Activated T-helper 2 cell treated with anti-CD3 and anti-CD28 coated beads, Interferon-gamma antibody, Interleukin-2, Interleukin-4, amounts not matched to agents 10 μg/mL and 5 μg/mL and 100 μg/mL, durations not matched to agents 14 hours and 24 hours and 36 hours (primary cell): ENCODE data around the gene PDGFC. TPM values are rescaled to one million over a fixed set of nuclear protein-coding genes. Genes with fewer than 3 reads are reported as not detected.
"Not testable (repeated sequence)": the region's sequence is repeated elsewhere in the genome, so short reads cannot be mapped to it uniquely, and the experiment has no call there.

ENCODE experiments used
- DNase-seq: peaks from one replicate; pipeline ENCODE4 v3.0.0; 2021; ENCODE audit warnings: low spot score
- H3K27ac Mint-ChIP-seq: one replicate; pipeline ENCODE4 v1.8.0; 2021; ENCODE audit warnings: mixed read lengths
- H3K27me3 Mint-ChIP-seq: one replicate; pipeline ENCODE4 v1.8.0; 2021; ENCODE audit warnings: low read depth, mixed read lengths
- H3K36me3 Mint-ChIP-seq: one replicate; pipeline ENCODE4 v1.8.0; 2021; ENCODE audit warnings: low read depth, mixed read lengths
- H3K4me1 Mint-ChIP-seq: one replicate; pipeline ENCODE4 v1.8.0; 2021; ENCODE audit warnings: low read depth, mixed read lengths
- H3K4me3 Mint-ChIP-seq: one replicate; pipeline ENCODE4 v1.8.0; 2021; ENCODE audit warnings: low read depth, mild to moderate bottlenecking, moderate library complexity, mixed read lengths
- H3K9me3 Mint-ChIP-seq: one replicate; pipeline ENCODE4 v1.8.0; 2021; ENCODE audit warnings: mixed read lengths
- intact Hi-C: fragments of 100-400 bp; cut with micrococcal nuclease; formaldehyde crosslinking; loops from one replicate; pipeline ENCODE4 v1.15.1; 2023
- total RNA-seq: library from RNA; stranded (reverse); gene quantifications from 2 replicates; pipeline ENCODE4 v1.2.3, GENCODE V29; 2022

The PDGFC gene
- total RNA-seq, 1 donor from 2014 or later = not detected

- Mint-ChIP-seq H3K36me3 (no peaks in the 10 kb centered on the region), H3K4me1 (no peaks in the 10 kb centered on the region), H3K4me3 (no peak overlapping the region), H3K9me3 (no peaks in the 10 kb centered on the region), H3K27ac (no peak overlapping the region), H3K27me3 (no peaks in the 10 kb centered on the region)
- DNase-seq = no peak
- intact Hi-C loops = no loop called here
Observed at GRCh38 chr4:156870861-156871260, 100.7 kb downstream of the PDGFC start.

- Mint-ChIP-seq H3K27me3 (no peaks in the 10 kb centered on the region), H3K4me1 (no peaks in the 10 kb centered on the region), H3K4me3 (no peak overlapping the region), H3K27ac (no peak overlapping the region), H3K36me3 (no peaks in the 10 kb centered on the region), H3K9me3 (no peaks in the 10 kb centered on the region)
- intact Hi-C loops = no loop called here
- DNase-seq = no peak
Observed at GRCh38 chr4:156870131-156870530, 101.5 kb downstream of the PDGFC start.

GRCh38 chr4:156866088-156866487 lies 105.5 kb downstream of the PDGFC start:
- DNase-seq, H3K9me3 Mint-ChIP-seq, H3K27ac Mint-ChIP-seq, H3K36me3 Mint-ChIP-seq, H3K4me1 Mint-ChIP-seq, H3K27me3 Mint-ChIP-seq, H3K4me3 Mint-ChIP-seq, intact Hi-C loops: not testable (repeated sequence)

- Mint-ChIP-seq H3K27ac (no peak overlapping the region), H3K4me3 (no peak overlapping the region), H3K9me3 (no peaks in the 10 kb centered on the region), H3K36me3 (no peaks in the 10 kb centered on the region), H3K27me3 (no peaks in the 10 kb centered on the region), H3K4me1 (no peaks in the 10 kb centered on the region)
- intact Hi-C loops = no loop called here
- no peak for DNase-seq
Observed at GRCh38 chr4:156865451-156865850, 106.1 kb downstream of the PDGFC start.

GRCh38 chr4:156858071-156858470 lies 113.5 kb downstream of the PDGFC start:
- intact Hi-C loops = no loop called here
- no peak for DNase-seq
- H3K36me3 Mint-ChIP-seq = no peaks in the 10 kb centered on the region
- no peaks in the 10 kb centered on the region for H3K4me1 Mint-ChIP-seq
- H3K27ac Mint-ChIP-seq = no peak overlapping the region
- H3K9me3 Mint-ChIP-seq = no peaks in the 10 kb centered on the region
- H3K27me3 Mint-ChIP-seq = no peaks in the 10 kb centered on the region
- no peak overlapping the region for H3K4me3 Mint-ChIP-seq

GRCh38 chr4:156838761-156839160 lies 132.8 kb downstream of the PDGFC start:
- Mint-ChIP-seq H3K9me3 (peaks cover 31% of the 10 kb centered on the region), H3K4me3 (no peak overlapping the region), H3K4me1 (no peaks in the 10 kb centered on the region), H3K27ac (no peak overlapping the region), H3K36me3 (no peaks in the 10 kb centered on the region), H3K27me3 (no peaks in the 10 kb centered on the region)
- no peak for DNase-seq
- intact Hi-C loops = no loop called here

GRCh38 chr4:156837625-156838345 lies 133.8 kb downstream of the PDGFC start:
- Mint-ChIP-seq H3K27me3 (no peaks in the 10 kb centered on the region), H3K27ac (no peak overlapping the region), H3K9me3 (peaks cover 29% of the 10 kb centered on the region), H3K4me1 (no peaks in the 10 kb centered on the region), H3K4me3 (no peak overlapping the region), H3K36me3 (no peaks in the 10 kb centered on the region)
- no peak for DNase-seq
- intact Hi-C loops = no loop called here

- Mint-ChIP-seq H3K4me1 (no peaks in the 10 kb centered on the region), H3K9me3 (peaks cover 4% of the 10 kb centered on the region), H3K36me3 (no peaks in the 10 kb centered on the region), H3K27ac (no peak overlapping the region), H3K27me3 (no peaks in the 10 kb centered on the region), H3K4me3 (no peak overlapping the region)
- intact Hi-C loops = no loop called here
- no peak for DNase-seq
Observed at GRCh38 chr4:156832886-156833285, 138.7 kb downstream of the PDGFC start.

- no peak overlapping the region for H3K27ac Mint-ChIP-seq
- no peaks in the 10 kb centered on the region for H3K9me3 Mint-ChIP-seq
- H3K36me3 Mint-ChIP-seq = no peaks in the 10 kb centered on the region
- no peaks in the 10 kb centered on the region for H3K27me3 Mint-ChIP-seq
- intact Hi-C loops = no loop called here
- no peaks in the 10 kb centered on the region for H3K4me1 Mint-ChIP-seq
- DNase-seq = no peak
- H3K4me3 Mint-ChIP-seq = no peak overlapping the region
Observed at GRCh38 chr4:156830351-156830750, 141.2 kb downstream of the PDGFC start.

- no peak for DNase-seq
- no peaks in the 10 kb centered on the region for H3K4me1 Mint-ChIP-seq
- no peak overlapping the region for H3K27ac Mint-ChIP-seq
- intact Hi-C loops = no loop called here
- no peaks in the 10 kb centered on the region for H3K36me3 Mint-ChIP-seq
- no peaks in the 10 kb centered on the region for H3K9me3 Mint-ChIP-seq
- no peak overlapping the region for H3K4me3 Mint-ChIP-seq
- no peaks in the 10 kb centered on the region for H3K27me3 Mint-ChIP-seq
Observed at GRCh38 chr4:156829201-156829873, 142.3 kb downstream of the PDGFC start.

GRCh38 chr4:156827519-156827918 lies 144.1 kb downstream of the PDGFC start:
- DNase-seq = no peak
- H3K27ac Mint-ChIP-seq = no peak overlapping the region
- H3K4me1 Mint-ChIP-seq = no peaks in the 10 kb centered on the region
- no peaks in the 10 kb centered on the region for H3K36me3 Mint-ChIP-seq
- no peak overlapping the region for H3K4me3 Mint-ChIP-seq
- no peaks in the 10 kb centered on the region for H3K27me3 Mint-ChIP-seq
- no peaks in the 10 kb centered on the region for H3K9me3 Mint-ChIP-seq
- intact Hi-C loops = no loop called here

- H3K4me1 Mint-ChIP-seq = no peaks in the 10 kb centered on the region
- intact Hi-C loops = no loop called here
- no peaks in the 10 kb centered on the region for H3K36me3 Mint-ChIP-seq
- H3K9me3 Mint-ChIP-seq = peaks cover 3% of the 10 kb centered on the region
- H3K27me3 Mint-ChIP-seq = no peaks in the 10 kb centered on the region
- H3K27ac Mint-ChIP-seq = no peak overlapping the region
- DNase-seq = no peak
- H3K4me3 Mint-ChIP-seq = no peak overlapping the region
Observed at GRCh38 chr4:156825074-156825473, 146.5 kb downstream of the PDGFC start.

GRCh38 chr4:156824451-156825060 lies 147.0 kb downstream of the PDGFC start:
- no peaks in the 10 kb centered on the region for H3K36me3 Mint-ChIP-seq
- intact Hi-C loops = no loop called here

More at GRCh38 chr4:156824451-156825060, 147.0 kb downstream of the PDGFC start:
- Mint-ChIP-seq H3K9me3 (peaks cover 3% of the 10 kb centered on the region), H3K4me1 (no peaks in the 10 kb centered on the region), H3K27me3 (no peaks in the 10 kb centered on the region), H3K27ac (no peak overlapping the region), H3K4me3 (no peak overlapping the region)
- DNase-seq = no peak
